Cerebellar cortex (tissue), 1 donor: Measurements from ENCODE around the gene SLC29A3.

Source experiments
- DNase-seq: peaks from one replicate; pipeline ENCODE4 v3.0.0-alpha.2; 2015; ENCODE audit warnings: low spot score

The SLC29A3 gene

GRCh38 chr10:71321386-71321785 lies 2.3 kb downstream of the SLC29A3 start:
- DNase-seq = no peak

GRCh38 chr10:71323407-71323806 lies 4.3 kb downstream of the SLC29A3 start:
- peak; percentile 46 for DNase-seq

- DNase-seq = no peak
Observed at GRCh38 chr10:71324743-71325142, 5.7 kb downstream of the SLC29A3 start.

- DNase-seq = no peak
Observed at GRCh38 chr10:71325267-71325666, 6.2 kb downstream of the SLC29A3 start.

- peak; percentile 5 for DNase-seq
Observed at GRCh38 chr10:71326464-71326881, 7.4 kb downstream of the SLC29A3 start.

- no peak for DNase-seq
Observed at GRCh38 chr10:71330789-71331404, 11.8 kb downstream of the SLC29A3 start.

GRCh38 chr10:71331736-71332135 lies 12.7 kb downstream of the SLC29A3 start:
- DNase-seq = peak; percentile 71

- no peak for DNase-seq
Observed at GRCh38 chr10:71332466-71332865, 13.4 kb downstream of the SLC29A3 start.

- no peak for DNase-seq
Observed at GRCh38 chr10:71333129-71333887, 14.2 kb downstream of the SLC29A3 start.

GRCh38 chr10:71334221-71334791 lies 15.2 kb downstream of the SLC29A3 start:
- no peak for DNase-seq

GRCh38 chr10:71335173-71335708 lies 16.2 kb downstream of the SLC29A3 start:
- no peak for DNase-seq

GRCh38 chr10:71336632-71337031 lies 17.6 kb downstream of the SLC29A3 start:
- DNase-seq = no peak

- no peak for DNase-seq
Observed at GRCh38 chr10:71337219-71337701, 18.2 kb downstream of the SLC29A3 start.

GRCh38 chr10:71338728-71339495 lies 19.9 kb downstream of the SLC29A3 start:
- DNase-seq = no peak

- no peak for DNase-seq
Observed at GRCh38 chr10:71339796-71340589, 20.9 kb downstream of the SLC29A3 start.

GRCh38 chr10:71342573-71343391 lies 23.7 kb downstream of the SLC29A3 start:
- no peak for DNase-seq

- no peak for DNase-seq
Observed at GRCh38 chr10:71343392-71343773, 24.3 kb downstream of the SLC29A3 start.

- DNase-seq = no peak
Observed at GRCh38 chr10:71344154-71344925, 25.3 kb downstream of the SLC29A3 start.

GRCh38 chr10:71344993-71345480 lies 26.0 kb downstream of the SLC29A3 start:
- DNase-seq = no peak
